ENCODE data around the gene GAGE12J.
A peak's percentile ranks its signal among the peaks of the same experiment; 100 is the strongest.
"Not testable (repeated sequence)": the region's sequence is repeated elsewhere in the genome, so short reads cannot be mapped to it uniquely, and the experiment has no call there.

The GAGE12J gene

DNA sequence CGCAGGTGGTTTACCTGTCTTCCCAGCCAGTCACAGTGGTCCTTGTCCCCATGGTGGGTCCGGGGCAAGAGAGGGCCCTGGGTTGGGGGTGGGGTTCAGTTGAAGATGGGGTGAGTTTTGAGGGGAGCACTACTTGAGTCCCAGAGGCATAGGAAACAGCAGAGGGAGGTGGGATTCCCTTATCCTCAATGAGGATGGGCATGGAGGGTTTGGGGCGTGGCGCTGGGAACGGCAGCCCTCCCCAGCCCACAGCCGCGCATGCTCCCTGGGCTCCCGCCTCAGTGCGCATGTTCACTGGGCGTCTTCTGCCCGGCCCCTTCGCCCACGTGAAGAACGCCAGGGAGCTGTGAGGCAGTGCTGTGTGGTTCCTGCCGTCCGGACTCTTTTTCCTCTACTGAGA, at the start of gene GAGE12J:
TSS of gene GAGE12J (plus strand) at position 301 of the 400 bp plus-strand sequence. CDS start 1,157 bp downstream, outside the sequence.
- in situ Hi-C loops (cut with MboI; ENCODE audit: low pct_unique_long_range_greater_than_20kb, low sequenced_read_pairs); DNase-seq: not testable (repeated sequence)

GRCh38 chrX:49272421-49272820, 49.4 kb upstream of the GAGE12J start:
- in situ Hi-C loops (cut with MboI; ENCODE audit: low pct_unique_long_range_greater_than_20kb, low sequenced_read_pairs): no loop called here
- no peak for DNase-seq

- in situ Hi-C loops (cut with MboI; ENCODE audit: low pct_unique_long_range_greater_than_20kb, low sequenced_read_pairs): no loop called here
- peak; percentile 45 for DNase-seq
Observed at GRCh38 chrX:49273181-49273727, 48.6 kb upstream of the GAGE12J start.

- in situ Hi-C loops (cut with MboI; ENCODE audit: low pct_unique_long_range_greater_than_20kb, low sequenced_read_pairs): no loop called here
- no peak for DNase-seq
Observed at GRCh38 chrX:49276207-49276606, 45.6 kb upstream of the GAGE12J start.

- DNase-seq: no peak
- in situ Hi-C loops (cut with MboI; ENCODE audit: low pct_unique_long_range_greater_than_20kb, low sequenced_read_pairs): no loop called here
Observed at GRCh38 chrX:49276671-49277534, 44.9 kb upstream of the GAGE12J start.

- no peak for DNase-seq
- in situ Hi-C loops (cut with MboI; ENCODE audit: low pct_unique_long_range_greater_than_20kb, low sequenced_read_pairs): no loop called here
Observed at GRCh38 chrX:49277535-49277830, 44.4 kb upstream of the GAGE12J start.

- in situ Hi-C loops (cut with MboI; ENCODE audit: low pct_unique_long_range_greater_than_20kb, low sequenced_read_pairs): no loop called here
- DNase-seq: no peak
Observed at GRCh38 chrX:49278081-49278480, 43.8 kb upstream of the GAGE12J start.

- no peak for DNase-seq
- in situ Hi-C loops (cut with MboI; ENCODE audit: low pct_unique_long_range_greater_than_20kb, low sequenced_read_pairs): no loop called here
Observed at GRCh38 chrX:49282647-49283011, 39.2 kb upstream of the GAGE12J start.

- no peak for DNase-seq
- in situ Hi-C loops (cut with MboI; ENCODE audit: low pct_unique_long_range_greater_than_20kb, low sequenced_read_pairs): no loop called here
Observed at GRCh38 chrX:49284212-49284611, 37.6 kb upstream of the GAGE12J start.

DNA sequence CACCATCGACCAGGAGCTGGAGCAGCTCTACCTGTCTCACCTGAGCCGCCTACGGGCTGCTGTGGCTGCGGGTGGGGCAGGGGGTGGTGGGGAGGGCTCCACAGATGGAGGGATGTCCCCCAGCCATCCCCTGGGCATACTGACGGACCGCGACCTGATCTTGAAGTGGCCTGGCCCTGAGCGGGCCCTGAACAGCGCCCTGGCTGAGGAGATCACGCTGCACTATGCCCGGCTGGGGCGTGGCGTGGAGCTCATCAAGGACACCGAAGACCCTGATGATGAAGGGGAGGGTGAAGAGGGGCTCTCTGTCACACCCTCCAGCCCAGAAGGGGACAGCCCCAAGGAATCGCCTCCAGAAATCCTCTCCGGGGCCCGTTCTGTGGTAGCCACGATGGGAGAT, 35.7 kb upstream of the GAGE12J start:
- in situ Hi-C loops (cut with MboI; ENCODE audit: low pct_unique_long_range_greater_than_20kb, low sequenced_read_pairs): no loop called here
- no peak for DNase-seq

GRCh38 chrX:49286581-49286980, 35.3 kb upstream of the GAGE12J start:
- no peak for DNase-seq
- in situ Hi-C loops (cut with MboI; ENCODE audit: low pct_unique_long_range_greater_than_20kb, low sequenced_read_pairs): no loop called here

- in situ Hi-C loops (cut with MboI; ENCODE audit: low pct_unique_long_range_greater_than_20kb, low sequenced_read_pairs): no loop called here
- no peak for DNase-seq
Observed at GRCh38 chrX:49287665-49288064, 34.2 kb upstream of the GAGE12J start.

DNA sequence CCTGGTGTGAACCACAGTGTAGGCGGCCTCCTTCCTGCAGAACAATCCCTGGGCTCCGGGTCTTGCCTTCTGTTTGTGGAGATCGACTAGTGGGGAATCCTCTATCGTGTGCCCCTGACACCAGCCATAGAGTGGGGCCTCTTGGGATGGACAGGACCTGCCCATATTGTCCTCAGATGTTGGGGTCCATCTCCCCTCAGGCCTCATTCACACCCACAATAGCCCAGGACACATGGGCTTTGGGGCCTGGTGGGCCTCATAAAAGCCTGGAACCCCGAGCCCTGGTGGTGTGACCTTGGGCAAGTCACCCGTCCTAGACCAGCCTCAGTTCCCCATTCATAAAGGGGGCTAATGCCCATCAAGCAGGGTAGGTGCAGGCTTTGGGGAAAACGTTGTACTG, 31.6 kb upstream of the GAGE12J start:
- in situ Hi-C loops (cut with MboI; ENCODE audit: low pct_unique_long_range_greater_than_20kb, low sequenced_read_pairs): no loop called here
- DNase-seq: no peak

- peak; percentile 75 for DNase-seq
- in situ Hi-C loops (cut with MboI; ENCODE audit: low pct_unique_long_range_greater_than_20kb, low sequenced_read_pairs): no loop called here
Observed at GRCh38 chrX:49291615-49292337, 30.1 kb upstream of the GAGE12J start.

GRCh38 chrX:49292400-49293362, 29.2 kb upstream of the GAGE12J start:
- DNase-seq: no peak
- in situ Hi-C loops (cut with MboI; ENCODE audit: low pct_unique_long_range_greater_than_20kb, low sequenced_read_pairs): no loop called here

DNA sequence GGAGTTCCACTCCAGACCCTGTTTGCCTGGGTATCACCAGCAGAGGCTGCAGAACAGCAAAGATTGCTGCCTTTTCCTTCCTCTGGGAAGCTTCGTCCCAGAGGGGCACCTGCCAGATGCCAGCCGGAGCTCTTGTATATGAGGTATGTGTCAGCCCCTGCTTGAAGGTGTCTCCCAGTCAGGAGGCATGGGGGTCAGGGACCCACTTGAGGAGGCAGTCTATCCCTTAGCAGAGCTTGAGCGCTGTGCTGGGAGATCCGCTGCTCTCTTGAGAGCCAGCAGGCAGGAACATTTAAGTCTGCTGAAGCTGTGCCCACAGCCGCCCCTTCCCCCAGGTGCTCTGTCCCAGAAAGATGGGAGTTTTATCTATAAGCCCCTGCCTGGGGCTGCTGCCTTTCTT, 22.5 kb upstream of the GAGE12J start:
- DNase-seq; in situ Hi-C loops (cut with MboI; ENCODE audit: low pct_unique_long_range_greater_than_20kb, low sequenced_read_pairs): not testable (repeated sequence)

DNA sequence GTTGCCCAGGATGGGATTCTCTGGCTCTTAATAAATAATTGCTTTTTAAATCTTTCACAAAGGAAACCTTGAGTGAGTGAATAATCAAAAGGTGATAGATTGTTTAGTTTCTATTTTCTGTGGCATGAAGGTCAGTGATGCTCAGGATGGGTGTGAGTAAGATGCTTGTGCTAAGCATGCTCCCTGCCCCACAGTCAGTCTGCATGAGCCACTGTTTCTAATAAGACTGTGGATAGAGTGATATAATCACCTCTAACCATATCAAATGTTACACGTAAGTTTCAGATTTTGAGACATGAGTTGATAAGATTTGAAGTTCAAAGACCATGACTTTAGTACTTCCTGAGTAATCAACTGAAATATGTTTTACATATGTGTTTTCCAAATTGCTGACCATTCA, 21.1 kb upstream of the GAGE12J start:
- in situ Hi-C loops (cut with MboI; ENCODE audit: low pct_unique_long_range_greater_than_20kb, low sequenced_read_pairs): no loop called here
- DNase-seq: no peak

DNA sequence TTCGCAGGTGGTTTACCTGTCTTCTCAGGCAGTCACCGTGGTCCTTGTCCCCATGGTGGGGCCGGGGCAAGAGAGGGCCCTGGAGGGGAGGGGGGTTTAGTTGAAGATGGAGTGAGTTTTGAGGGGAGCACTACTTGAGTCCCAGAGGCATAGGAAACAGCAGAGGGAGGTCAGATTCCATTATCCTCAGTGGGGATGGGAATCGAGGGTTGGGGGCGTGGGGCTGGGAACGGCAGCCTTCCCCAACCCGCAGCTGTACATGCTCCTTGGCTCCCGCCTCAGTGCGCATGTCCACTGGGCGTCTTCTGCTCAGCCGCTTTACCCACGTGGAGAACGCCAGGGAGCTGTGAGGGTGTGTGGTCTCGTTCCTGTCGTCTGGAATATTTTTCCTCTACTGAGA, 18.5 kb upstream of the GAGE12J start, which contains the start of gene GAGE10:
TSS of gene GAGE10 (plus strand) at position 301 of the 400 bp plus-strand sequence. CDS start 1,214 bp downstream, outside the sequence.
- DNase-seq: no peak
- in situ Hi-C loops (cut with MboI; ENCODE audit: low pct_unique_long_range_greater_than_20kb, low sequenced_read_pairs): no loop called here

- in situ Hi-C loops (cut with MboI; ENCODE audit: low pct_unique_long_range_greater_than_20kb, low sequenced_read_pairs); DNase-seq: not testable (repeated sequence)
Observed at GRCh38 chrX:49307775-49308174, 14.1 kb upstream of the GAGE12J start.
